PC-9 (cell line): Measurements from ENCODE around the gene SELENOW.

ENCODE experiments used
- CTCF ChIP-seq: fragments of 200-600 bp; sonication (generic); conservative IDR thresholded peaks from 2 replicates; pipeline ENCODE4 v1.6.1; 2017; ENCODE audit warnings: mixed run types, antibody characterized with exemption, mild to moderate bottlenecking, moderate library complexity
- EZH2 ChIP-seq: fragments of 200-600 bp; sonication (generic); IDR thresholded peaks from 2 replicates; pipeline ENCODE4 v1.8.0; 2017; ENCODE audit warnings: antibody characterized with exemption, low read depth

- TF ChIP-seq CTCF (no peak), EZH2 (no peak)
Measured at GRCh38 chr19:47762615-47763308, 15.7 kb upstream of the SELENOW start.
